ENCODE results near the gene CNTN4. TPM values are rescaled to one million over a fixed set of nuclear protein-coding genes. Genes with fewer than 3 reads are reported as not detected.
A peak's percentile ranks its signal among the peaks of the same experiment; 100 is the strongest.

The CNTN4 gene
- total RNA-seq, 1 donor from 2014 or later: 5.2 TPM

DNA sequence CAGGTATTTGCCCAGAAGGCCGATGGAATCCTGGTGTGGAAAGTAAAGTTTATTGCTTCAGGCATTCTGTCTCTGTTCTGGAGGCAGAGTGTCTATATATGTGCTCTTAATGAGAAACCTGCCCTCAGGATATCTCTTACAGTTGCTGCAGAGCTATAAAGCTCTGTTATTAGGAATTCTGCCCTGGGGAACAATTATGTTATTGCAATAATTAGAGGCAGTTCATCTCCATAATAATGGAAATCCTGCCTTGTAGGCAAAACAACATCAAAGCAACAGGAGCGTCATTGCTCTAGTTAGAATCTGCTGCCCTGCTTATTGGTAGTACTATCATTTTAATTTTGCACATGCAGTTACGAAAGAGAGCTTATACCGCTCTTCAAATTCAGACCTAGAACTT is 835.9 kb downstream of the CNTN4 start:
- H3K36me3 ChIP-seq: no peaks in the 10 kb centered on the region
- H3K4me1 ChIP-seq: no peaks in the 10 kb centered on the region
- no peaks in the 10 kb centered on the region for H3K79me2 ChIP-seq (ENCODE audit: low read depth)
- no peaks in the 10 kb centered on the region for H3K9me3 ChIP-seq (ENCODE audit: low read depth)
- no peaks in the 10 kb centered on the region for H3F3A ChIP-seq (ENCODE audit: low read depth)
- no peak overlapping the region for H2AFZ ChIP-seq (replicated peaks)
- Mint-ChIP-seq H3K36me3 (peaks cover 3% of the 10 kb centered on the region), H3K27me3 (ENCODE audit: insufficient read depth, low read depth) (no peaks in the 10 kb centered on the region), H3K4me1 (peaks cover 2% of the 10 kb centered on the region), H3K9me3 (peaks cover 5% of the 10 kb centered on the region), H3K27ac (no peak overlapping the region), H3K4me3 (no peak overlapping the region)
- no peak overlapping the region for H3K4me2 ChIP-seq
- no peak for TF ChIP-seq EZH2phosphoT487 (IDR thresholded peaks at IDR 0.05)
- no peak overlapping the region for H3K9ac ChIP-seq
- H3K4me3 ChIP-seq: no peak overlapping the region
- no peak overlapping the region for H3K27ac ChIP-seq
- H4K20me1 ChIP-seq (ENCODE audit: low read depth): no peaks in the 10 kb centered on the region
- no peak for DNase-seq (ENCODE audit: low spot score)
- H3K27me3 ChIP-seq: no peaks in the 10 kb centered on the region

DNA sequence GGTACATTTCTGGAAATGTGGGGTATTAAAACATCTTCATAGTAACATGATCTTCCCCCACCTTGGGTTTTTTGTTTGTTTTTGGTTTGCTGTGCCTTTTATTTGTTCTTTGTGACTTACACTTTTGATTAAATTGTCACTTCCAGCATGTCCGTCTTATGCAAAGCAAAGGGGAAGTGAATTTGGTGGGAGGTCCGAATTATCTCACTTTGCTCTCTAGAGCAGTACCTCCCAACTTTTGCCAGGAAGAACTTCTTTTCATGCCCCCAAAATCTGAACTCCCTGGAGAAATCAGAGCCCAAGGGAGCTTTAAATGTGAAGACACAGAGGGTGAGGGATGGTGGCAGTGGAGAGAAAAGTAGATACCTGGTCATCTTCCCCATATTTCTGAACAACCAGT is 838.4 kb downstream of the CNTN4 start:
- Histone ChIP-seq H4K20me1 (ENCODE audit: low read depth) (no peaks in the 10 kb centered on the region), H3K27ac (no peak overlapping the region), H3K79me2 (ENCODE audit: low read depth) (no peaks in the 10 kb centered on the region), H3F3A (ENCODE audit: low read depth) (no peaks in the 10 kb centered on the region), H3K4me3 (no peak overlapping the region), H2AFZ (replicated peaks) (peak overlapping the region; percentile 26), H3K27me3 (no peaks in the 10 kb centered on the region), H3K9ac (no peak overlapping the region), H3K4me2 (no peak overlapping the region), H3K4me1 (no peaks in the 10 kb centered on the region), H3K36me3 (no peaks in the 10 kb centered on the region), H3K9me3 (ENCODE audit: low read depth) (no peaks in the 10 kb centered on the region)
- TF ChIP-seq, protein P1, sequence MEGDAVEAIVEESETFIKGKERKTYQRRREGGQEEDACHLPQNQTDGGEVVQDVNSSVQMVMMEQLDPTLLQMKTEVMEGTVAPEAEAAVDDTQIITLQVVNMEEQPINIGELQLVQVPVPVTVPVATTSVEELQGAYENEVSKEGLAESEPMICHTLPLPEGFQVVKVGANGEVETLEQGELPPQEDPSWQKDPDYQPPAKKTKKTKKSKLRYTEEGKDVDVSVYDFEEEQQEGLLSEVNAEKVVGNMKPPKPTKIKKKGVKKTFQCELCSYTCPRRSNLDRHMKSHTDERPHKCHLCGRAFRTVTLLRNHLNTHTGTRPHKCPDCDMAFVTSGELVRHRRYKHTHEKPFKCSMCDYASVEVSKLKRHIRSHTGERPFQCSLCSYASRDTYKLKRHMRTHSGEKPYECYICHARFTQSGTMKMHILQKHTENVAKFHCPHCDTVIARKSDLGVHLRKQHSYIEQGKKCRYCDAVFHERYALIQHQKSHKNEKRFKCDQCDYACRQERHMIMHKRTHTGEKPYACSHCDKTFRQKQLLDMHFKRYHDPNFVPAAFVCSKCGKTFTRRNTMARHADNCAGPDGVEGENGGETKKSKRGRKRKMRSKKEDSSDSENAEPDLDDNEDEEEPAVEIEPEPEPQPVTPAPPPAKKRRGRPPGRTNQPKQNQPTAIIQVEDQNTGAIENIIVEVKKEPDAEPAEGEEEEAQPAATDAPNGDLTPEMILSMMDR (IDR thresholded peaks at IDR 0.05): no peak
- H3K36me3 Mint-ChIP-seq: peaks cover 3% of the 10 kb centered on the region
- DNase-seq (ENCODE audit: low spot score): no peak
- peaks cover 2% of the 10 kb centered on the region for H3K4me1 Mint-ChIP-seq
- peaks cover 5% of the 10 kb centered on the region for H3K9me3 Mint-ChIP-seq
- no peaks in the 10 kb centered on the region for H3K27me3 Mint-ChIP-seq (ENCODE audit: insufficient read depth, low read depth)
- H3K27ac Mint-ChIP-seq: no peak overlapping the region
- no peak overlapping the region for H3K4me3 Mint-ChIP-seq

GRCh38 chr3:2937592-2937991 is 838.9 kb downstream of the CNTN4 start:
- H3K9me3 Mint-ChIP-seq: peaks cover 2% of the 10 kb centered on the region
- H3K4me3 Mint-ChIP-seq: no peak overlapping the region

GRCh38 chr3:2938711-2939110 is 840.0 kb downstream of the CNTN4 start:
- no peak overlapping the region for H3K27ac Mint-ChIP-seq

More at GRCh38 chr3:2937592-2937991, 838.9 kb downstream of the CNTN4 start:
- H2AFZ ChIP-seq (replicated peaks): peak overlapping the region; percentile 26
- no peaks in the 10 kb centered on the region for H3K27me3 ChIP-seq
- H3K36me3 ChIP-seq: no peaks in the 10 kb centered on the region
- H3K4me3 ChIP-seq: no peak overlapping the region
- H3K79me2 ChIP-seq (ENCODE audit: low read depth): no peaks in the 10 kb centered on the region
- TF ChIP-seq, protein P1 (IDR thresholded peaks at IDR 0.05): no peak
- no peak for TF ChIP-seq EZH2phosphoT487 (IDR thresholded peaks at IDR 0.05)
- no peak for TF ChIP-seq EZH2 (IDR thresholded peaks at IDR 0.05)
- no peak overlapping the region for H3K27ac Mint-ChIP-seq
- no peak overlapping the region for H3K9ac ChIP-seq
- H3K4me1 ChIP-seq: no peaks in the 10 kb centered on the region
- H3K9me3 ChIP-seq (ENCODE audit: low read depth): no peaks in the 10 kb centered on the region
- no peak for DNase-seq (ENCODE audit: low spot score)
- H3K36me3 Mint-ChIP-seq: no peaks in the 10 kb centered on the region
- H3K4me2 ChIP-seq: no peak overlapping the region
- H3K27ac ChIP-seq: no peak overlapping the region
- H3K27me3 Mint-ChIP-seq (ENCODE audit: insufficient read depth, low read depth): no peaks in the 10 kb centered on the region
- no peaks in the 10 kb centered on the region for H4K20me1 ChIP-seq (ENCODE audit: low read depth)
- no peaks in the 10 kb centered on the region for H3K4me1 Mint-ChIP-seq
- H3F3A ChIP-seq (ENCODE audit: low read depth): no peaks in the 10 kb centered on the region

More at GRCh38 chr3:2938711-2939110, 840.0 kb downstream of the CNTN4 start:
- Histone ChIP-seq H3F3A (ENCODE audit: low read depth) (no peaks in the 10 kb centered on the region), H3K9me3 (ENCODE audit: low read depth) (no peaks in the 10 kb centered on the region), H3K27ac (no peak overlapping the region), H2AFZ (replicated peaks) (no peak overlapping the region), H3K4me2 (no peak overlapping the region), H3K79me2 (ENCODE audit: low read depth) (no peaks in the 10 kb centered on the region), H3K4me3 (no peak overlapping the region), H4K20me1 (ENCODE audit: low read depth) (no peaks in the 10 kb centered on the region), H3K27me3 (no peaks in the 10 kb centered on the region), H3K9ac (no peak overlapping the region), H3K4me1 (no peaks in the 10 kb centered on the region), H3K36me3 (no peaks in the 10 kb centered on the region)
- Mint-ChIP-seq H3K9me3 (no peaks in the 10 kb centered on the region), H3K27me3 (ENCODE audit: insufficient read depth, low read depth) (no peaks in the 10 kb centered on the region), H3K4me1 (no peaks in the 10 kb centered on the region), H3K4me3 (no peak overlapping the region), H3K36me3 (no peaks in the 10 kb centered on the region)
- TF ChIP-seq EZH2phosphoT487 (IDR thresholded peaks at IDR 0.05) (no peak), EZH2 (IDR thresholded peaks at IDR 0.05) (no peak)
- TF ChIP-seq, protein P1 (IDR thresholded peaks at IDR 0.05): no peak
- DNase-seq (ENCODE audit: low spot score): no peak
